Neural cell (in vitro differentiated cells): ENCODE measurements around the gene ABCA12. TPM values are rescaled to one million over a fixed set of nuclear protein-coding genes. Genes with fewer than 3 reads are reported as not detected.

Experiments used
- H2AFZ ChIP-seq: fragments of 200-600, 300-800 bp; sonication (generic), shearing (Covaris generic); 2 replicates; pipeline ENCODE4 v1.6.0; 2014; ENCODE audit warnings: low read depth, mild to moderate bottlenecking, antibody characterized with exemption, low read length, moderate library complexity
- H3F3A ChIP-seq: fragments of 200-600 bp; shearing (Covaris generic); 2 replicates; pipeline ENCODE4 v1.6.1; 2016; ENCODE audit warnings: mild to moderate bottlenecking, moderate library complexity, mixed read lengths, antibody characterized with exemption, low read length; ENCODE audit not compliant: insufficient read depth, poor library complexity, severe bottlenecking
- H3K27ac ChIP-seq: fragments of 200-600, 300-800 bp; sonication (generic), shearing (Covaris generic); 2 replicates; pipeline ENCODE4 v1.5.1; 2014; ENCODE audit warnings: mild to moderate bottlenecking, low read length, moderate library complexity
- H3K27me3 ChIP-seq: fragments of 300-800, 200-600 bp; sonication (generic), shearing (Covaris generic); 2 replicates; pipeline ENCODE4 v1.6.0; 2014; ENCODE audit warnings: mild to moderate bottlenecking, low read depth, low read length, moderate library complexity; ENCODE audit not compliant: insufficient read depth
- H3K36me3 ChIP-seq: fragments of 300-800, 200-600 bp; sonication (generic), shearing (Covaris generic); 2 replicates; pipeline ENCODE4 v1.5.1; 2014; ENCODE audit warnings: mild to moderate bottlenecking, antibody characterized with exemption, low read length, moderate library complexity; ENCODE audit not compliant: insufficient read depth
- H3K4me2 ChIP-seq: fragments of 300-800, 200-600 bp; sonication (generic), shearing (Covaris generic); 2 replicates; pipeline ENCODE4 v1.6.0; 2014; ENCODE audit warnings: mild to moderate bottlenecking, low read length
- H3K4me3 ChIP-seq: fragments of 300-800, 200-600 bp; sonication (generic), shearing (Covaris generic); 2 replicates; pipeline ENCODE4 v1.5.1; 2014; ENCODE audit warnings: mild to moderate bottlenecking, low read length, moderate library complexity
- H3K79me2 ChIP-seq: fragments of 200-600 bp; shearing (Covaris generic); replicated peaks from 2 replicates; pipeline ENCODE4 v1.6.0; 2014; ENCODE audit warnings: mild to moderate bottlenecking, low read length, moderate library complexity; ENCODE audit not compliant: insufficient read depth
- H3K9ac ChIP-seq: fragments of 300-800, 200-600 bp; sonication (generic), shearing (Covaris generic); 2 replicates; pipeline ENCODE4 v1.6.1; 2016; ENCODE audit warnings: mild to moderate bottlenecking, low read length, mixed read lengths
- H3K9me2 ChIP-seq: fragments of 200-600 bp; shearing (Covaris generic); 2 replicates; pipeline ENCODE4 v1.6.1; 2016; ENCODE audit warnings: mild to moderate bottlenecking, low read length, mixed read lengths; ENCODE audit not compliant: insufficient read depth
- H3K9me3 ChIP-seq: fragments of 200-600, 300-800 bp; sonication (generic), shearing (Covaris generic); 2 replicates; pipeline ENCODE4 v1.6.1; 2016; ENCODE audit warnings: mild to moderate bottlenecking, mixed run types, low read length, moderate library complexity, mixed read lengths
- H4K20me1 ChIP-seq: fragments of 200-600 bp; shearing (Covaris generic); 2 replicates; pipeline ENCODE4 v1.6.1; 2016; ENCODE audit warnings: mild to moderate bottlenecking, mixed run types; ENCODE audit not compliant: insufficient read depth
- EP300 ChIP-seq: fragments of 450-650 bp; conservative IDR thresholded peaks from 2 replicates; pipeline ENCODE4 v1.6.1; 2014; ENCODE audit warnings: antibody characterized with exemption, mild to moderate bottlenecking, moderate library complexity; ENCODE audit not compliant: poor library complexity, severe bottlenecking
- EZH2 ChIP-seq: fragments of 200-600, 300-800 bp; shearing (Covaris generic), sonication (generic); IDR thresholded peaks from 2 replicates; pipeline ENCODE4 v1.6.1; 2014; ENCODE audit warnings: antibody characterized with exemption, low read length, borderline replicate concordance, mild to moderate bottlenecking; ENCODE audit not compliant: insufficient read depth, poor library complexity, severe bottlenecking
- MXI1 ChIP-seq: fragments of 450-650 bp; conservative IDR thresholded peaks from 2 replicates; pipeline ENCODE4 v1.6.1; 2014; ENCODE audit warnings: antibody characterized with exemption, mild to moderate bottlenecking; ENCODE audit not compliant: poor library complexity, severe bottlenecking
- POLR2AphosphoS5 ChIP-seq: IDR thresholded peaks from 2 replicates; pipeline ENCODE4 v1.6.1; 2012
- RAD21 ChIP-seq: fragments of 450-650 bp; conservative IDR thresholded peaks from 2 replicates; pipeline ENCODE4 v1.6.1; 2014; ENCODE audit warnings: antibody characterized with exemption, mild to moderate bottlenecking, moderate library complexity
- SMC3 ChIP-seq: fragments of 450-650 bp; conservative IDR thresholded peaks from 2 replicates; pipeline ENCODE4 v1.6.1; 2014; ENCODE audit warnings: antibody characterized with exemption, mild to moderate bottlenecking, moderate library complexity; ENCODE audit not compliant: poor library complexity
- TAF1 ChIP-seq: IDR thresholded peaks from 2 replicates; pipeline ENCODE4 v1.6.1; 2012; ENCODE audit warnings: low read depth
- polyA plus RNA-seq: library from polyadenylated mRNA; depleted of rRNA; stranded (reverse); fragments of >200 nt; gene quantifications from 2 replicates; pipeline ENCODE4 v1.2.3, GENCODE V29; 2014
- TF ChIP-seq, protein P1 (sequence below): IDR thresholded peaks from 2 replicates; pipeline ENCODE4 v1.6.1; 2012; ENCODE audit warnings: borderline replicate concordance
- TF ChIP-seq, protein P2 (sequence below): fragments of 450-650 bp; IDR thresholded peaks from 2 replicates; pipeline ENCODE4 v1.5.1; 2014; ENCODE audit warnings: antibody characterized with exemption, mild to moderate bottlenecking, moderate library complexity; ENCODE audit not compliant: poor library complexity, severe bottlenecking

Gene ABCA12
- polyA plus RNA-seq, 1 donor from 2014 or later = not detected

DNA sequence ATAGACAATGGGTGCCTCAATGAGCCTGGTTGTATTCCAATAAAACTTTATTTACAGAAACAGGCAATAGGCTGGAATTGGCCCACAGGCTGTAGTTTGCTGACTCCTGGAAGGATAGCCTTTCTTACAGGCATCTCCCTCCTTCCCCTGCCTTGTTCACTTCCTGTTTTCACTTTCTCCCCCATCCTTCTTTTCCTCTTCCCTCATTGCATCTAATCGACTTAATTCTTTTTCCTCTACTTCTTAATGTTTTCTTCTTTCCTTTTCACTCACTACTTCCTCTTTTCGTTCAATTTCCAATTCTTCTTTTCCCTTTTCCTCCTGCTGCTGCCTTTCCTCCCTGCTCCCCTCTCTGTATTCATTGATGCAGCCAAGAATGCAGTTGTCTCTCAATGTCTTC is 70.0 kb downstream of the ABCA12 start:
- no peaks in the 10 kb centered on the region for H3K36me3 ChIP-seq
- no peaks in the 10 kb centered on the region for H3K9me2 ChIP-seq
- H3K27ac ChIP-seq = no peak overlapping the region
- no peak overlapping the region for H3K4me3 ChIP-seq
- no peaks in the 10 kb centered on the region for H3F3A ChIP-seq
- TF ChIP-seq RAD21 (no peak), POLR2AphosphoS5 (no peak)
- no peak overlapping the region for H3K4me2 ChIP-seq
- H2AFZ ChIP-seq = no peak overlapping the region
- no peaks in the 10 kb centered on the region for H4K20me1 ChIP-seq
- H3K9me3 ChIP-seq = no peaks in the 10 kb centered on the region
- H3K9ac ChIP-seq = no peak overlapping the region
- H3K27me3 ChIP-seq = no peaks in the 10 kb centered on the region
- H3K79me2 ChIP-seq = no peaks in the 10 kb centered on the region

DNA sequence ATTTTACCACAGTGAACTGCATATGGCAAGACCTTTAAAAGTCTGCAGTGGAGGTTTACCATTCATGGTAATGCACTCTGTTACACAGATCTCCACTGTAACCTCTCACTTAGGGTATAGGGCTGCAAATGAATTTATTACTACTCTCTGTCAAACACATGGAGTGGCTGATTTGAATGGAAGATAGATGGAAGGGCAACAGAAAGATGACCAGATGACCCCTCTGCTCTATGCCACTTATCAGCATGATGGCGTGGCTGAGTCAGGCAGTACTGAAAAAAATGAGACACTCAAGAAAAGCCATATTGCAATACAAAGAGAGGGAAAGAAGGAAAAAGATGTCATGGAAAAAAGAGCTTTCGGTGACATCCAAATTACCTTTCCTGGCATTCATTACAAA is 72.3 kb downstream of the ABCA12 start:
- Histone ChIP-seq H3K9me3 (no peaks in the 10 kb centered on the region), H3K9ac (no peak overlapping the region), H3F3A (no peaks in the 10 kb centered on the region), H3K36me3 (no peaks in the 10 kb centered on the region), H3K4me2 (no peak overlapping the region), H2AFZ (no peak overlapping the region), H3K4me3 (no peak overlapping the region), H3K9me2 (no peaks in the 10 kb centered on the region), H3K79me2 (no peaks in the 10 kb centered on the region), H3K27me3 (no peaks in the 10 kb centered on the region), H4K20me1 (no peaks in the 10 kb centered on the region), H3K27ac (no peak overlapping the region)
- no peak for TF ChIP-seq RAD21
- no peak for TF ChIP-seq MXI1
- no peak for TF ChIP-seq POLR2AphosphoS5
- TF ChIP-seq, protein P1, sequence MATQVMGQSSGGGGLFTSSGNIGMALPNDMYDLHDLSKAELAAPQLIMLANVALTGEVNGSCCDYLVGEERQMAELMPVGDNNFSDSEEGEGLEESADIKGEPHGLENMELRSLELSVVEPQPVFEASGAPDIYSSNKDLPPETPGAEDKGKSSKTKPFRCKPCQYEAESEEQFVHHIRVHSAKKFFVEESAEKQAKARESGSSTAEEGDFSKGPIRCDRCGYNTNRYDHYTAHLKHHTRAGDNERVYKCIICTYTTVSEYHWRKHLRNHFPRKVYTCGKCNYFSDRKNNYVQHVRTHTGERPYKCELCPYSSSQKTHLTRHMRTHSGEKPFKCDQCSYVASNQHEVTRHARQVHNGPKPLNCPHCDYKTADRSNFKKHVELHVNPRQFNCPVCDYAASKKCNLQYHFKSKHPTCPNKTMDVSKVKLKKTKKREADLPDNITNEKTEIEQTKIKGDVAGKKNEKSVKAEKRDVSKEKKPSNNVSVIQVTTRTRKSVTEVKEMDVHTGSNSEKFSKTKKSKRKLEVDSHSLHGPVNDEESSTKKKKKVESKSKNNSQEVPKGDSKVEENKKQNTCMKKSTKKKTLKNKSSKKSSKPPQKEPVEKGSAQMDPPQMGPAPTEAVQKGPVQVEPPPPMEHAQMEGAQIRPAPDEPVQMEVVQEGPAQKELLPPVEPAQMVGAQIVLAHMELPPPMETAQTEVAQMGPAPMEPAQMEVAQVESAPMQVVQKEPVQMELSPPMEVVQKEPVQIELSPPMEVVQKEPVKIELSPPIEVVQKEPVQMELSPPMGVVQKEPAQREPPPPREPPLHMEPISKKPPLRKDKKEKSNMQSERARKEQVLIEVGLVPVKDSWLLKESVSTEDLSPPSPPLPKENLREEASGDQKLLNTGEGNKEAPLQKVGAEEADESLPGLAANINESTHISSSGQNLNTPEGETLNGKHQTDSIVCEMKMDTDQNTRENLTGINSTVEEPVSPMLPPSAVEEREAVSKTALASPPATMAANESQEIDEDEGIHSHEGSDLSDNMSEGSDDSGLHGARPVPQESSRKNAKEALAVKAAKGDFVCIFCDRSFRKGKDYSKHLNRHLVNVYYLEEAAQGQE = no peak
- no peak for TF ChIP-seq TAF1
- no peak for TF ChIP-seq SMC3
- no peak for TF ChIP-seq EP300
- no peak for TF ChIP-seq EZH2
- TF ChIP-seq, protein P2, sequence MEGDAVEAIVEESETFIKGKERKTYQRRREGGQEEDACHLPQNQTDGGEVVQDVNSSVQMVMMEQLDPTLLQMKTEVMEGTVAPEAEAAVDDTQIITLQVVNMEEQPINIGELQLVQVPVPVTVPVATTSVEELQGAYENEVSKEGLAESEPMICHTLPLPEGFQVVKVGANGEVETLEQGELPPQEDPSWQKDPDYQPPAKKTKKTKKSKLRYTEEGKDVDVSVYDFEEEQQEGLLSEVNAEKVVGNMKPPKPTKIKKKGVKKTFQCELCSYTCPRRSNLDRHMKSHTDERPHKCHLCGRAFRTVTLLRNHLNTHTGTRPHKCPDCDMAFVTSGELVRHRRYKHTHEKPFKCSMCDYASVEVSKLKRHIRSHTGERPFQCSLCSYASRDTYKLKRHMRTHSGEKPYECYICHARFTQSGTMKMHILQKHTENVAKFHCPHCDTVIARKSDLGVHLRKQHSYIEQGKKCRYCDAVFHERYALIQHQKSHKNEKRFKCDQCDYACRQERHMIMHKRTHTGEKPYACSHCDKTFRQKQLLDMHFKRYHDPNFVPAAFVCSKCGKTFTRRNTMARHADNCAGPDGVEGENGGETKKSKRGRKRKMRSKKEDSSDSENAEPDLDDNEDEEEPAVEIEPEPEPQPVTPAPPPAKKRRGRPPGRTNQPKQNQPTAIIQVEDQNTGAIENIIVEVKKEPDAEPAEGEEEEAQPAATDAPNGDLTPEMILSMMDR = no peak

DNA sequence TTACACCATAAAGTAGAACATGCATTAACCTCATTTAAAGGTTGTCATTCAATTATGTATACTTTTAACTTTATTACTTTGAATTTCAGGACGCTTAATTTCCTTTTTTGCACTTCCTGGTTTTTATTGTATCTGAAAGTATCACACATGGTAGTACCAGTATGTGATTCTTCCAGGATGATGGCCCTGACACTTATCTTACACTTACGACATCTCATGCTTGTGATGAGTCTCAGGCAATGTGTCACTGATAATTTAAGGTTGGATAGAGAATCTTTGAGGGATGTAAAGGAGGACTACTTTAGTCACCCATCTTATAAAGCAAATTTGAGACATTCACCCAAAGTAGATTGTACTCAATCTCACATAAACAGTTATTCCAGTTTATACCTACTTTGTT is 74.9 kb downstream of the ABCA12 start:
- Histone ChIP-seq H3K36me3 (no peaks in the 10 kb centered on the region), H3K27ac (no peak overlapping the region), H3K79me2 (no peaks in the 10 kb centered on the region), H2AFZ (no peak overlapping the region), H3K9me2 (no peaks in the 10 kb centered on the region), H3K9me3 (no peaks in the 10 kb centered on the region), H3K27me3 (no peaks in the 10 kb centered on the region), H4K20me1 (no peaks in the 10 kb centered on the region), H3K4me3 (no peak overlapping the region), H3K9ac (no peak overlapping the region), H3K4me2 (no peak overlapping the region), H3F3A (no peaks in the 10 kb centered on the region)
- peak; percentile 33 for TF ChIP-seq EP300
- TF ChIP-seq, protein P1 = no peak
